Activated naive CD8-positive, alpha-beta T cell treated with anti-CD3 and anti-CD28 coated beads, Interleukin-2, amount 50 U/mL, for 24 hours (primary cell): ENCODE results near the gene SYT9.

Experiments
- ATAC-seq: fragments of 150-1000 bp; cut with Tn5 transposase; one replicate; pipeline ENCODE4 v1.10.0; 2021
- DNase-seq: peaks from one replicate; pipeline ENCODE4 v3.0.0; 2021
- H3K27ac Mint-ChIP-seq: one replicate; pipeline ENCODE4 v1.8.0; 2021; ENCODE audit warnings: mild to moderate bottlenecking, mixed read lengths
- H3K27me3 Mint-ChIP-seq: one replicate; pipeline ENCODE4 v1.8.0; 2021; ENCODE audit warnings: mixed read lengths
- H3K36me3 Mint-ChIP-seq: one replicate; pipeline ENCODE4 v1.8.0; 2021; ENCODE audit warnings: low read depth, mixed read lengths
- H3K4me1 Mint-ChIP-seq: one replicate; pipeline ENCODE4 v1.8.0; 2021; ENCODE audit warnings: mixed read lengths
- H3K4me3 Mint-ChIP-seq: one replicate; pipeline ENCODE4 v1.8.0; 2021; ENCODE audit warnings: mild to moderate bottlenecking, moderate library complexity, mixed read lengths
- H3K9me3 Mint-ChIP-seq: one replicate; pipeline ENCODE4 v1.8.0; 2021; ENCODE audit warnings: mixed read lengths

SYT9 gene

DNA sequence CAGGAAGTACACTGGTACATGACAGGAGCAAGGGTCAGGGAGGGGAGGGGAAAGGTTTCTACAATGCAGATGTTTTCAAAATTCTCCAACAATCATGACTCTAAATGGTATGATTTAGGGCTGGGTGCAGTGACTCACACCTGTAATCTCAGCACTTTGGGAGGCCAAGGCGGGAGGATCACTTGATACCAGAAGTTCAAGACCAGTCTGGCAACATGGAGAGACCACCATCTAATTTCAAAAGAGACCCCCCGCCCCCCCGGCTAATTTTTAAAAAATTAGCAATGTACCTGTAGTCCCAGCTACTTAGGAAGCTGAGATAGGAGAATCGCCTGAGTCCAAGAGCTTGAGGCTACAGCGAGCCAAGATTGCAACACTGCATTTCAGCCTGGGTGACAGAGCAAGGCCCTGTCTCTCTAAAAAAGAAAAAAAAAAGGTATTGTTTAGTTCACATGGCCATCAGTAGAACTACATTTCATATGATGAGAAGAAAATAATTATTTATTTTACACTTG lies 217.7 kb downstream of the SYT9 start:
- no peak overlapping the region for H3K27ac Mint-ChIP-seq
- peaks cover 4% of the 10 kb centered on the region for H3K36me3 Mint-ChIP-seq
- no peaks in the 10 kb centered on the region for H3K9me3 Mint-ChIP-seq
- DNase-seq = no peak
- peaks cover 14% of the 10 kb centered on the region for H3K4me1 Mint-ChIP-seq
- peaks cover 1% of the 10 kb centered on the region for H3K27me3 Mint-ChIP-seq
- no peak for ATAC-seq
- no peak overlapping the region for H3K4me3 Mint-ChIP-seq

DNA sequence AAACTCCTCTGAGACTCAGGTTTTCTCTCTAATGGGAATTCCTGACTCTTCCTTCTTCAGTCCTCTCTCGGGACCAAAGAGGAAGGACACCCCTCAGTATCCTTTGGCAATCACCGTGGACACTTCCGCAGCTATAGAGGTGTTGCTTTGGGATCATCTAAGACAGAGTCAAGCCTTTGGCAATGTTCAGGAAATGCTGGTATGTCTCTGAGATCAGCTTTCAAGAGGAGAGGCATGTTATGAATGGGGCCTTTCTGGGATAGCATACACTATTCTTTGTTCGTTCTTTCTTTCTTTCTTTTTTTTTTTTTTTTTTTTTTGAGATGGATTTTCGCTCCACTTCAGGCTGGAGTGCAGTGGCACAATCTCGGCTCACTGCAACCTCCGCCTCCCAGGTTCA lies 219.4 kb downstream of the SYT9 start:
- Mint-ChIP-seq H3K36me3 (no peaks in the 10 kb centered on the region), H3K4me3 (no peak overlapping the region), H3K27me3 (peaks cover 2% of the 10 kb centered on the region), H3K9me3 (no peaks in the 10 kb centered on the region), H3K4me1 (peaks cover 14% of the 10 kb centered on the region), H3K27ac (no peak overlapping the region)
- no peak for DNase-seq
- no peak for ATAC-seq

DNA sequence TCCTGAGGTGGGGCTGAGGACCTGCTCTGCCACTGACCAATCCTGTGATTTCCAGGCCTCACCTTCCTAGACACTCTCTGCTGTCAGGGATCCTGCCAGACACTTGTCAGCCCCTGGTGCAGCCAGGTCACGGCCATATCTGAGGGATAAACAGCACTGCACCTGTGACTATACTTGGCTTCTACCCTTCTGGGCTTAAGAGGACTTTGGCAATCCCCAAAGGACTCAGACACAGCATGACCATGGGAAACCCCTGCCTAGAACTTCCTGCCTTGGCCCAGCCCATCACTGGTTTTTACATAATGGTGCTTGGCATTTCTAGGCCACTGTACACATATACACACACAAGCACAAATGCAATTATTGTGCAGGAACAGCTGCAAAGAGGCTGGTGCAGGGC lies 222.0 kb downstream of the SYT9 start:
- no peak for DNase-seq
- Mint-ChIP-seq H3K27me3 (peaks cover 3% of the 10 kb centered on the region), H3K4me1 (no peaks in the 10 kb centered on the region), H3K36me3 (no peaks in the 10 kb centered on the region), H3K27ac (peak overlapping the region; percentile 16), H3K9me3 (no peaks in the 10 kb centered on the region), H3K4me3 (no peak overlapping the region)
- no peak for ATAC-seq

DNA sequence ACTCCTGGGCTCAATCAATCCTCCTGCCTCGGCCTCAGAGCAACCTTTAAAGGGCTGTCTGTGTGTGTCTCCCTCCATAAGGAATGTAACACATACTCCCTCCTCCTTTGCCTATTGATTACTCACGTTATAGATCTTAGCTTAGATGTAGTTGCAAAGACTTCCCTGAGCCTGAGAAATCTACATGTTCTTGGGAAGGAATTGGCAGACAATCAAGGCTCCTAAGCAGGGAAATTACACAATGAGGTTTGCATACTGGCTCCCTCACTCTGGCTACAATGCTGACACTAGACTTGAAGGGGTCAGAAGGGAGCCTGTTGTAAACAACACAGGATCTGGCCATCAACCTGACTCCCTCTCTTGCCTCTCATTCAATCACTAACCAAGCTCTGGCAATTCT lies 228.4 kb downstream of the SYT9 start:
- no peaks in the 10 kb centered on the region for H3K9me3 Mint-ChIP-seq
- DNase-seq = no peak
- H3K36me3 Mint-ChIP-seq = no peaks in the 10 kb centered on the region
- no peak for ATAC-seq
- peaks cover 2% of the 10 kb centered on the region for H3K27me3 Mint-ChIP-seq
- H3K4me1 Mint-ChIP-seq = no peaks in the 10 kb centered on the region
- H3K27ac Mint-ChIP-seq = no peak overlapping the region
- no peak overlapping the region for H3K4me3 Mint-ChIP-seq

DNA sequence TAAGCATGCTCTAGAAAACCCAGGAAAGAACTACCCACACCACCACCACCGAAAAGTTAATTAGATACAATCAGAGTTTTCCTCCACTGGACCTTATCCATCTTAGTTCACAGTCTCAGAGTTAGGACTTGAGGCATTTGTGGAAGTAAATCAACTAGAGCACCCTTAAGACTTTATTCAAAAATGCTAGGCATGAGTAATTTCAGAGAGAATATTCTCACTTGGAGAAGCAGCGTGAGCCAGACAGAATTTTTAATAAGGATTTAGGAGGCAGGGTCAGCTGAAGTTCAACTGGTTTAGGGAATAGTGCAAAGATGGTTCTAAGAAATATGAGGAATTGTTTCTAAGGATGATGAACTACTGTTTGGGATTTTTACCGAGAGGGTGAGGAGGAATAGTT lies 232.4 kb downstream of the SYT9 start:
- ATAC-seq = no peak
- Mint-ChIP-seq H3K9me3 (no peaks in the 10 kb centered on the region), H3K4me3 (no peak overlapping the region), H3K4me1 (no peaks in the 10 kb centered on the region), H3K27me3 (no peaks in the 10 kb centered on the region), H3K36me3 (no peaks in the 10 kb centered on the region), H3K27ac (no peak overlapping the region)
- DNase-seq = no peak

DNA sequence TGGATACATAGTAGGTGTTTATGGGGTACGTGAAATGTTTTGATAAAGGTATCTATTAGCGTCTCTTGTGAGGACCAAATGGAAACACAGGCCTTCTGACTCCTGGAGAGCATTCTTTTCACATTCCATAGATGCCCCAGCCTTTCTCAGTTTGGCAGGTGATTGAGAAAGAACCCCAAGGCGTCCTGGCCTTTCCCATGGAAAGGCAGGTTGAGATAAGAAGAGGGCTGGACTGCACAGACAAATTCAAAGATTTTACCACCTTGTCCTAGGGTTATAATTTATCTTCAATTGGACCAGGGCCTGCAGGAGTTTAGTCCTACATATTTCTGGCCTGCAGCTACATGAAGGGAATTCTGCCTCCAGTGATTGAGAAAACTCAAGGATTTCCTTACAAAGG lies 232.9 kb downstream of the SYT9 start:
- H3K27me3 Mint-ChIP-seq = no peaks in the 10 kb centered on the region
- H3K4me1 Mint-ChIP-seq = no peaks in the 10 kb centered on the region
- no peak overlapping the region for H3K27ac Mint-ChIP-seq
- H3K9me3 Mint-ChIP-seq = no peaks in the 10 kb centered on the region
- no peak for DNase-seq
- no peak for ATAC-seq
- H3K36me3 Mint-ChIP-seq = no peaks in the 10 kb centered on the region
- H3K4me3 Mint-ChIP-seq = no peak overlapping the region

DNA sequence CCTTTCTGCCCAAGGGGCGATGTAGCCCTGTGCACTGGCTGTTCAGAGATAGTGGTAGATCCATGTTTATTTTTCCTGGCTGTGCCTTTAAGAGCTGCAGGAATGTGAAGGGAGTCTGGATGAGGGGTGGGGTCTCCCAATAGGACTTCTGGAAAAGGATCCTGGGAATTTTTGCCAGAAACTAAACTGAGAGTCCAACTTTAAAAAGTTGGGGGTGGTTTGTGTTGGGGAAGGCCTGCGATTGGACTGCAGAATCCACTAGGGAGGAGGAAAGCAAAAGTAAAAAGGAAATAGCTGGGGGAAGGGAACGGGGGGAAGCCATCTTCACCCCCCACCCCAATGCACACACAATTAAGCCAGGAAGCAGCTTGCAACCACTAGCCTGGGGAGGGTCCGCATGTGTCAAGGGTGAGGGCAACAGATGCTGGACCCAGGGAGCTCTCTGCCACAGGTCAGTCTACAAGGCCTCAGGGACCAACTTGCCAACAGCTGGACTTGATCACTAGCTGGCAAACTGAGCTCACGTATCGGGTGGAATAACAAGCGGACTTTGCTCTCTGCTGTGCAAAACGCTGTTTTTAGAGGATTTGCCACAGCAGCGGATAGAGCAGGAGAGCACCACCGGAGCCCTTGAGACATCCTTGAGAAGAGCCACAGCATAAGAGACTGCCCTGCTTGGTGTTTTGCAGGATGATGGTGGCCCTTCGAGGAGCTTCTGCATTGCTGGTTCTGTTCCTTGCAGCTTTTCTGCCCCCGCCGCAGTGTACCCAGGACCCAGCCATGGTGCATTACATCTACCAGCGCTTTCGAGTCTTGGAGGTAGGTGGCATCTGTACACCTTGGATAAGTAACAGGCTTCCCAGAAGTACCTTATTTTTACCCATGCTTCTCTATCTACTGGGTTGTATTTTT lies 233.7 kb downstream of the SYT9 start, which contains the start of gene OLFML1:
Gene OLFML1, plus strand, starts transcription at position 321 of the 912 bp plus-strand sequence. Its CDS starts 370 bp downstream, at position 691.
- H3K9me3 Mint-ChIP-seq = no peaks in the 10 kb centered on the region
- ATAC-seq (no peak), DNase-seq (no peak)
- H3K27ac Mint-ChIP-seq = no peak within 1 kb of the TSS
- no peaks in the 10 kb centered on the region for H3K36me3 Mint-ChIP-seq
- H3K4me3 Mint-ChIP-seq = no peak within 1 kb of the TSS
- no peaks in the 10 kb centered on the region for H3K4me1 Mint-ChIP-seq
- H3K27me3 Mint-ChIP-seq = no peaks in the 10 kb centered on the region

DNA sequence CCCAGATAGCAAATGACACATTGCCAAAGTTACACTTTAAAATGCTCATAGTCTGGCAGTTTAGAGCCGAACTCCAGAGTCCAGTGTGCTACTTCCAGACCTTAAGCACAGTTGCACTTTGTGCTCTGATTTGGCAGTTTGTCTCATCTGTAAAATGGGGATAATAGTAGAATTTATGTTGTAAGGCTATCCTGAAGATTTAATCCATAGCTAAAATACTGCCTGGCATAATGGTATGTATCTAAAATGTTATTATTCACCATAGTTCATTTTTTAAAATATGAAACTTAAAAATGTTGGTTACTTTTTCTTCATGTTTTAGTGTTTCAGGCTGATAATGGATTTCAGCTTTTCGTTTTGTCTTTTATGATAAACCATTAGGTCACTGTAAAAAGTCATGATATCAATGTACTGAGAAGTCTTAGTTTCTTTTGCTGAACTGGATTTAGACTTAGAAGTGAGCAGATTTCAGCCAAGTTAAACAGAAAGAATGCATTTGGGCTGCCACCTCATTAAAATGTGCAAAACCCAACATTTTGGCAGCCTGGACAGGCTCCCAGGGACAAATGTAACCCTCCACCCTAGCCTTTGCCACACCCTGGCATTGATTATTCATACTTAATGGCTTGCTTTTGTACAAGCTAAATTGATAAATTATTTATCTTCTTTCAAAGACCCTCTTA lies 234.5 kb downstream of the SYT9 start:
- Mint-ChIP-seq H3K4me3 (no peak overlapping the region), H3K9me3 (no peaks in the 10 kb centered on the region), H3K4me1 (no peaks in the 10 kb centered on the region)

DNA sequence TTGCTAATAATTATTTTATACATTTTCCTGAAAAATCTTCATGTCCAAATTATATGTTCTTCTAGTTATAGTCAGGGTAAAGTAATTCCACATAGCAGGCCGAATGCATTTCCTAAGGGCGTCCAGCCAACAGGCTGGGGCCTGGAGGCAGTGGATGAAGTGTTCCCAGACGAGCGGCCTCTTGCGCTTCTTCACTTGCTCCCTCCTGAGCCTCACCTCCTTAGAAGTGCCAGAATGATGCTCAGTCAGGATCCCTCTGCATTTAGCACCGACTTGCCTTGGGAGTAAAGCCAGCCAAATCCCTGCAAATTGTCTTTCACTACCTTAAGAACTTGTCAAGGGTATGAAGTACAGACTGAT lies 235.1 kb downstream of the SYT9 start:
- no peaks in the 10 kb centered on the region for H3K27me3 Mint-ChIP-seq
- H3K9me3 Mint-ChIP-seq = no peaks in the 10 kb centered on the region
- no peak overlapping the region for H3K27ac Mint-ChIP-seq
- no peak overlapping the region for H3K4me3 Mint-ChIP-seq
- ATAC-seq = no peak
- H3K4me1 Mint-ChIP-seq = no peaks in the 10 kb centered on the region
- DNase-seq = no peak
- H3K36me3 Mint-ChIP-seq = no peaks in the 10 kb centered on the region

More for the DNA sequence above, 234.5 kb downstream of the SYT9 start:
- ATAC-seq (no peak), DNase-seq (no peak)
- Mint-ChIP-seq H3K27me3 (no peaks in the 10 kb centered on the region), H3K36me3 (no peaks in the 10 kb centered on the region), H3K27ac (no peak overlapping the region)

DNA sequence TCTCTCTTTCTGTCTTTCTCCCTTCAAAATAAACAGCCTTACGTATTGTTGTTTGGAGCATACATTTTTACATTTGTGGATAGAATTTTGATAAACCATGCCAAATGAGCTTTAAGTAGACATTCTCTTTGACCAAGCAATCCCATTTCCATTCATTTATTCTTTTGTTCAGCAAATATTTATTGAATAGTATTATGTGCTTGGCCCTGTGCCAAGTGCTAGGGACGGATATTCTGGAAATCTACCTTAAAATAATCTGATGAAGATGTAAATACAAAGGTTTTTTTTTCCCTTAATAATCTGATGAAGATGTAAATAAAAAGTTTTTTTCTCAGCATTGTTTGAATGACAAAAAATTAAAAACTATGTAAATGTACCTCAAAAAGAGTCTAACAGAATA lies 235.7 kb downstream of the SYT9 start:
- no peak for DNase-seq
- ATAC-seq = no peak
- H3K27me3 Mint-ChIP-seq = no peaks in the 10 kb centered on the region
- H3K36me3 Mint-ChIP-seq = no peaks in the 10 kb centered on the region
- no peak overlapping the region for H3K4me3 Mint-ChIP-seq
- H3K4me1 Mint-ChIP-seq = no peaks in the 10 kb centered on the region
- H3K9me3 Mint-ChIP-seq = no peaks in the 10 kb centered on the region
- H3K27ac Mint-ChIP-seq = no peak overlapping the region

DNA sequence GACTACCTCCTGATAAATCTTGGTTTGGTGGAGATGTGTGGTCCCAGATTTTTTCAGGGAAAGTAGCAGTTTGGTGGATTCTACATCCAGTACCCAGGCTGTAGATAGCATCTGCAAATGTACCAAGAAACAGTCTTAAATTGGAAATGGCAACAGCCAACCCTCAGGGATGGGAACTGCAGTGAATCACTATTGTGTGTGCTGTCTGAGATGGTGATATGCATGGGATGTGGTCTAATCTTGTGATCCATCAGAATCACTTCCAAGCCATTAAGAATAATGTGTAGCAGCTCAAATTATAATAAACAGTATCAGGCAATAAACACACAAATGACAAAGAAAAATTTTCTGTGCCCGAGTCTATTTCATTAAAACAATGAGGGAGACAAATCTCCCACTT lies 237.0 kb downstream of the SYT9 start:
- no peaks in the 10 kb centered on the region for H3K36me3 Mint-ChIP-seq
- no peak for DNase-seq
- H3K4me1 Mint-ChIP-seq = no peaks in the 10 kb centered on the region
- no peaks in the 10 kb centered on the region for H3K27me3 Mint-ChIP-seq
- H3K27ac Mint-ChIP-seq = no peak overlapping the region
- no peak for ATAC-seq
- H3K9me3 Mint-ChIP-seq = no peaks in the 10 kb centered on the region
- no peak overlapping the region for H3K4me3 Mint-ChIP-seq

DNA sequence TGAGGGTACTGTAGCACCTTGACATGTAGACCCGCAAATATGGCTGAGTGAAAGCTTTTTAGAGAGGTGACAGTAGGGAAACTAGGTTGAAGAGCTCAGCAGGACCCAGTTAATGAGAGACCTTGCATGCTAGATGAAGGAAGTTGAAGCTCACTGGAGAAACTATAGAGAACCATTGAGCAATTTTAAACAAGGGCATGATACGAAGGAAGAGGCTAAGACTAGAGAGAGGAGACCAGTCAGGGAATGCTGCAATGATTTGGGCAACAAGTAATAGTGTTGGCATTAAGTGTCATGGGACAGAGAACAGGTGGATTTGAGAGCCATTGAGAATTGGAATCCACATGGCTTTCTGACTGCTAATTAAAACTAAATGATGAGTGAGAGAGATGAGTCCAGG lies 237.7 kb downstream of the SYT9 start:
- ATAC-seq (no peak), DNase-seq (no peak)
- Mint-ChIP-seq H3K4me1 (peaks cover 3% of the 10 kb centered on the region), H3K9me3 (no peaks in the 10 kb centered on the region), H3K27ac (no peak overlapping the region), H3K27me3 (no peaks in the 10 kb centered on the region), H3K36me3 (no peaks in the 10 kb centered on the region), H3K4me3 (no peak overlapping the region)

DNA sequence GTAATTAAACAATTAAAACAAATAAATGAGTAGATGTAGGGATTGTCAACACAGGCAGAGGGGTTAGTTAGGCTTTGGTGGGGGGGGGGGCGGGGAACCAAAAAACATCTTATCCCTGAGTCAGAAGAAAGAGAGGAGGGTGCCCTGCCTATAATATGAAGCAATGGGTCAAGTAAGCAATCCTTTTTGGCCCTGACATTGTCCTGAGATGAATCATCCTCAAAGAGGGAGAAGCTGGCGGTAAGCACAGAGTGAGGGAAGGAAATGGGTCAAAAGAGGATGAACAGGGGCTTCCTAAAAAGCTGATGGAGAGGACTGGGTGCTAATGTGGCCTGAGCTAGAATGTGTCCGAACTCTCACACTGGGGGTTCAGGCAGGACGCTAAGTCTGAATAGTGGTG lies 238.3 kb downstream of the SYT9 start:
- DNase-seq = no peak
- Mint-ChIP-seq H3K27ac (no peak overlapping the region), H3K4me3 (no peak overlapping the region), H3K27me3 (no peaks in the 10 kb centered on the region), H3K36me3 (no peaks in the 10 kb centered on the region), H3K9me3 (no peaks in the 10 kb centered on the region), H3K4me1 (peaks cover 3% of the 10 kb centered on the region)
- ATAC-seq = no peak

DNA sequence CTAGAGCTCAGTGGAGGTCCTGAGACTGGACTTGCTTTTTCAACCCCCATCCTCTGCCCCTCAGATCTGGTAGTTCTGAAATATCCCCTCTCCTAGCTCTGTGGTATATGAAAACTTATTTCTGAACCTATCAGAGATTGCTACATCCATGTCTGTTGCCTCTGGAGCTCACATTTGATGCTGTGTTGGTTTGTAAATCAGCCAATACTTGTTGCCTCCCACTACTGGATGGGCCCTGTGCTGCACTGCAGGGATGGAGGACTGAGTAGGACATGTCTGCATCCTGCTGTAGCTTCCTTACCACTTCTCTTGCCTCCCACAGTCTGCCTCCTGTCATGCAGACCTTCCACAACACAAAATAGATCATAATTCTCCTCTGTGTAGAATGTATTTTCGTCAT lies 238.8 kb downstream of the SYT9 start:
- H3K4me3 Mint-ChIP-seq = no peak overlapping the region
- no peaks in the 10 kb centered on the region for H3K36me3 Mint-ChIP-seq
- no peaks in the 10 kb centered on the region for H3K9me3 Mint-ChIP-seq
- H3K27ac Mint-ChIP-seq = no peak overlapping the region
- peaks cover 6% of the 10 kb centered on the region for H3K4me1 Mint-ChIP-seq
- ATAC-seq (no peak), DNase-seq (no peak)
- H3K27me3 Mint-ChIP-seq = no peaks in the 10 kb centered on the region

DNA sequence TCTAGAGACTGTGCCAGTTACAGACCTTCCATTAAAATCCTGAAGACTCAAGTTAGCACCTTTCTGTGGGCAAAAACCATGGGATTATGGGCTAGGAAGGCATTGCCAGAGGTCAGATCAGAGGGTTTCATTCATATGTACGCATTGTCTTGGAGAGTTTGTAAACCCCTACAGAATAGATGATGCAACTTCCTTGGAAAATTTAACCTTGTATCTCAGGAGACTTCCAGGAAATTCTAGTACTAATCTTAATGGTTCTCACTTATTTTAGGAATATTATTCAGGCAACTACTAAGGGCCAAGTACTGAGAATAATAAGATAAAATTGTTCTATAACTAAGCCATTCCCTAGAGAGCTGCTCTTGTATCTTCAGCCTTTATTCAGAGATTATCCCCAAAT lies 240.5 kb downstream of the SYT9 start:
- Mint-ChIP-seq H3K27ac (no peak overlapping the region), H3K27me3 (no peaks in the 10 kb centered on the region), H3K4me1 (peaks cover 19% of the 10 kb centered on the region), H3K9me3 (no peaks in the 10 kb centered on the region), H3K36me3 (peaks cover 2% of the 10 kb centered on the region), H3K4me3 (no peak overlapping the region)
- ATAC-seq = no peak
- DNase-seq = no peak
